ENCODE data around the gene SMAD3. TPM values are rescaled to one million over a fixed set of nuclear protein-coding genes. Genes with fewer than 3 reads are reported as not detected.

The SMAD3 gene
- total RNA-seq, 1 donor from 2014 or later, result 12.5 TPM

GRCh38 chr15:67130166-67130565, 64.8 kb downstream of the SMAD3 start:
- Mint-ChIP-seq H3K27me3 (ENCODE audit: insufficient read depth, low read depth) (no peaks in the 10 kb centered on the region), H3K4me3 (no peak overlapping the region), H3K36me3 (peaks cover 16% of the 10 kb centered on the region), H3K4me1 (peaks cover 55% of the 10 kb centered on the region), H3K9me3 (no peaks in the 10 kb centered on the region), H3K27ac (peak overlapping the region; percentile 52)
- DNase-seq (ENCODE audit: low spot score), result no peak
- Histone ChIP-seq H3F3A (ENCODE audit: low read depth) (no peaks in the 10 kb centered on the region), H3K27me3 (no peaks in the 10 kb centered on the region), H2AFZ (replicated peaks) (no peak overlapping the region), H3K27ac (no peak overlapping the region), H3K4me2 (no peak overlapping the region), H3K4me1 (peaks cover 28% of the 10 kb centered on the region), H3K4me3 (no peak overlapping the region), H3K36me3 (no peaks in the 10 kb centered on the region), H3K9ac (no peak overlapping the region), H3K79me2 (ENCODE audit: low read depth) (peaks cover 7% of the 10 kb centered on the region), H3K9me3 (ENCODE audit: low read depth) (no peaks in the 10 kb centered on the region), H4K20me1 (ENCODE audit: low read depth) (peaks cover 45% of the 10 kb centered on the region)
- TF ChIP-seq, protein P1, sequence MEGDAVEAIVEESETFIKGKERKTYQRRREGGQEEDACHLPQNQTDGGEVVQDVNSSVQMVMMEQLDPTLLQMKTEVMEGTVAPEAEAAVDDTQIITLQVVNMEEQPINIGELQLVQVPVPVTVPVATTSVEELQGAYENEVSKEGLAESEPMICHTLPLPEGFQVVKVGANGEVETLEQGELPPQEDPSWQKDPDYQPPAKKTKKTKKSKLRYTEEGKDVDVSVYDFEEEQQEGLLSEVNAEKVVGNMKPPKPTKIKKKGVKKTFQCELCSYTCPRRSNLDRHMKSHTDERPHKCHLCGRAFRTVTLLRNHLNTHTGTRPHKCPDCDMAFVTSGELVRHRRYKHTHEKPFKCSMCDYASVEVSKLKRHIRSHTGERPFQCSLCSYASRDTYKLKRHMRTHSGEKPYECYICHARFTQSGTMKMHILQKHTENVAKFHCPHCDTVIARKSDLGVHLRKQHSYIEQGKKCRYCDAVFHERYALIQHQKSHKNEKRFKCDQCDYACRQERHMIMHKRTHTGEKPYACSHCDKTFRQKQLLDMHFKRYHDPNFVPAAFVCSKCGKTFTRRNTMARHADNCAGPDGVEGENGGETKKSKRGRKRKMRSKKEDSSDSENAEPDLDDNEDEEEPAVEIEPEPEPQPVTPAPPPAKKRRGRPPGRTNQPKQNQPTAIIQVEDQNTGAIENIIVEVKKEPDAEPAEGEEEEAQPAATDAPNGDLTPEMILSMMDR (IDR thresholded peaks at IDR 0.05), result no peak
- TF ChIP-seq EZH2phosphoT487 (IDR thresholded peaks at IDR 0.05), result no peak
- no peak for TF ChIP-seq EZH2 (IDR thresholded peaks at IDR 0.05)

GRCh38 chr15:67130673-67131601, 65.5 kb downstream of the SMAD3 start:
- H3K9me3 ChIP-seq (ENCODE audit: low read depth), result no peaks in the 10 kb centered on the region
- DNase-seq (ENCODE audit: low spot score), result no peak
- no peak overlapping the region for H2AFZ ChIP-seq (replicated peaks)
- no peaks in the 10 kb centered on the region for H3K27me3 Mint-ChIP-seq (ENCODE audit: insufficient read depth, low read depth)
- no peak overlapping the region for H3K4me3 Mint-ChIP-seq
- H3K4me2 ChIP-seq, result no peak overlapping the region
- H3K36me3 Mint-ChIP-seq, result peaks cover 13% of the 10 kb centered on the region
- peaks cover 42% of the 10 kb centered on the region for H4K20me1 ChIP-seq (ENCODE audit: low read depth)
- TF ChIP-seq EZH2phosphoT487 (IDR thresholded peaks at IDR 0.05) (no peak), EZH2 (IDR thresholded peaks at IDR 0.05) (no peak)
- TF ChIP-seq, protein P1 (IDR thresholded peaks at IDR 0.05), result no peak
- peaks cover 31% of the 10 kb centered on the region for H3K4me1 ChIP-seq
- no peak overlapping the region for H3K9ac ChIP-seq
- no peak overlapping the region for H3K4me3 ChIP-seq
- H3K27me3 ChIP-seq, result no peaks in the 10 kb centered on the region
- no peak overlapping the region for H3K27ac ChIP-seq
- H3K4me1 Mint-ChIP-seq, result peaks cover 52% of the 10 kb centered on the region
- H3K36me3 ChIP-seq, result no peaks in the 10 kb centered on the region
- no peaks in the 10 kb centered on the region for H3K9me3 Mint-ChIP-seq
- H3K79me2 ChIP-seq (ENCODE audit: low read depth), result peaks cover 15% of the 10 kb centered on the region
- peak overlapping the region; percentile 65 for H3K27ac Mint-ChIP-seq
- no peaks in the 10 kb centered on the region for H3F3A ChIP-seq (ENCODE audit: low read depth)

DNA sequence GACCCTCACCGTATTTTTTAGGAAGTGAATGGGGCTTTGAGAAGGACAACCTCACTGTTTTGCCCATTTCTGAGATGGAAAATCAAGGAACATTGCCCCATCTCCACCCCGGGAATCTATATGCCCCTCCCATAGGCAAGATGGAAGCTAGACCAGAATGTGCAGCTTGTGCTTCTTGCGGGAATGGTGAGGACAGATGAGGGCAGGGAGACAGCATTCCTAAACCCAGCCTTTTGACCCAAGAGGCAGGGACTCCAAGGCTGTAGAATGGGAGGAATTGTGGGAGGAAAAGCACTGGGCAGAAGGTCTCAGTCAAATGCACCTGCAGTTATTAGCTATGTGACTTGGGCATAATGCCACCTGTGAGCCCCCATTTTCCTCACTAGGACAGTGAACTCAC, 66.9 kb downstream of the SMAD3 start:
- Mint-ChIP-seq H3K27ac (no peak overlapping the region), H3K36me3 (peaks cover 11% of the 10 kb centered on the region), H3K4me3 (no peak overlapping the region), H3K27me3 (ENCODE audit: insufficient read depth, low read depth) (no peaks in the 10 kb centered on the region), H3K9me3 (no peaks in the 10 kb centered on the region), H3K4me1 (peaks cover 59% of the 10 kb centered on the region)
- Histone ChIP-seq H4K20me1 (ENCODE audit: low read depth) (peaks cover 39% of the 10 kb centered on the region), H3K4me3 (no peak overlapping the region), H3K27ac (no peak overlapping the region), H3K36me3 (no peaks in the 10 kb centered on the region), H3K27me3 (no peaks in the 10 kb centered on the region), H3F3A (ENCODE audit: low read depth) (no peaks in the 10 kb centered on the region), H3K4me1 (peaks cover 34% of the 10 kb centered on the region), H3K4me2 (no peak overlapping the region), H2AFZ (replicated peaks) (no peak overlapping the region), H3K79me2 (ENCODE audit: low read depth) (peaks cover 23% of the 10 kb centered on the region), H3K9me3 (ENCODE audit: low read depth) (no peaks in the 10 kb centered on the region), H3K9ac (no peak overlapping the region)
- DNase-seq (ENCODE audit: low spot score), result no peak
- TF ChIP-seq EZH2phosphoT487 (IDR thresholded peaks at IDR 0.05) (no peak), EZH2 (IDR thresholded peaks at IDR 0.05) (no peak)
- TF ChIP-seq, protein P1 (IDR thresholded peaks at IDR 0.05), result no peak
